Right cardiac atrium (tissue), 5 donors: Measurements from ENCODE around the gene TAS2R46. TPM values are rescaled to one million over a fixed set of nuclear protein-coding genes. Genes with fewer than 3 reads are reported as not detected.
"Not testable (repeated sequence)": the region's sequence is repeated elsewhere in the genome, so short reads cannot be mapped to it uniquely, and the experiment has no call there.

Experiments
- ATAC-seq, 2 donors: fragments of 200-7000 bp; cut with Tn5 transposase; one replicate each; pipeline versions ENCODE4 v1.8.0 to v1.9.1; 2020; ENCODE audit warnings: moderate library complexity in 2 of 2, mild to moderate bottlenecking in 1 of 2
- DNase-seq, 3 donors: peaks; one replicate each; pipeline ENCODE4 v3.0.0-alpha.2; 2020
- H3K27ac ChIP-seq: one replicate; pipeline ENCODE4 v1.5.1; 2013; ENCODE audit warnings: mild to moderate bottlenecking, low read length, control low read depth, moderate library complexity
- H3K27me3 ChIP-seq: one replicate; pipeline ENCODE4 v1.6.1; 2013; ENCODE audit not compliant: control insufficient read depth, insufficient read depth
- H3K4me1 ChIP-seq: one replicate; pipeline ENCODE4 v1.6.1; 2013; ENCODE audit warnings: low read length; ENCODE audit not compliant: control insufficient read depth, insufficient read depth
- H3K4me3 ChIP-seq: one replicate; pipeline ENCODE4 v1.5.1; 2013; ENCODE audit warnings: low read length, control low read depth
- H3K9me3 ChIP-seq: one replicate; pipeline ENCODE4 v1.6.1; 2013; ENCODE audit warnings: low read length; ENCODE audit not compliant: control insufficient read depth
- WGBS: extraction: QIAGEN DNeasy Blood & Tissue Kit; methylation state at CpG from one replicate; pipeline ENCODE4 v1.1.7; 2013; 5-methylcytosine and 5-hydroxymethylcytosine counted together
- intact Hi-C, 4 donors: fragments of 100-400 bp; cut with DNase I; formaldehyde crosslinking; loops; one replicate each; pipeline versions ENCODE4 v1.11.0 to v1.14.0; 2022 to 2023
- polyA plus RNA-seq: library from polyadenylated mRNA; stranded (reverse); fragments of 200-250 nt; gene quantifications from one replicate; pipeline ENCODE4 v1.2.3, GENCODE V29; 2013
- total RNA-seq, 4 donors: library from RNA; stranded (reverse); fragmentation: NEBNext Ultra II Directional; extraction: Animal tissue kit (Norgen Biotek cat#: 25700); gene quantifications; one replicate each; pipeline ENCODE4 v1.2.1, GENCODE V29; 2021
- donor health status: healthy with polysubstance abuse.
- donor health status: DM: no; HTN: yes; CAD: no.
- donor health status: DM: no; HTN: no; CAD: no.
- donor health status: DM: no; HTN: yes; CAD: no; lungs with severe emphysema.
- donor health status: DM: yes; HTN: yes; CAD: no.

The TAS2R46 gene
- total and polyA plus RNA-seq, 5 donors: 0.26 to 0.71 (median 0.53) TPM; not detected in 2

GRCh38 chr12:11040162-11040561 lies 21.9 kb downstream of the TAS2R46 start:
- Histone ChIP-seq H3K4me1 (no peaks in the 10 kb centered on the region), H3K9me3 (no peaks in the 10 kb centered on the region), H3K27ac (no peak overlapping the region), H3K27me3 (no peaks in the 10 kb centered on the region), H3K4me3 (no peak overlapping the region)
- 88% methylated on average over 1 of the region's 1 CpG for WGBS
- ATAC-seq (no peak), DNase-seq (no peak)
- intact Hi-C loops: no loop called here

- H3K9me3 ChIP-seq: no peaks in the 10 kb centered on the region
- DNase-seq (no peak), ATAC-seq (no peak)
- H3K4me3 ChIP-seq: no peak overlapping the region
- no peaks in the 10 kb centered on the region for H3K27me3 ChIP-seq
- 68% methylated on average over 3 of the region's 3 CpGs for WGBS
- no peak overlapping the region for H3K27ac ChIP-seq
- no peaks in the 10 kb centered on the region for H3K4me1 ChIP-seq
- intact Hi-C loops: loop anchor here in 1 of 4 donors (2.0 kb wide), 1 partner anchor 28 kb away; no protein-coding TSS in a partner anchor
Measured at GRCh38 chr12:11039171-11039570, 22.9 kb downstream of the TAS2R46 start.

- H3K27me3 ChIP-seq, H3K4me1 ChIP-seq, H3K9me3 ChIP-seq, intact Hi-C loops, DNase-seq, H3K4me3 ChIP-seq, ATAC-seq, H3K27ac ChIP-seq: not testable (repeated sequence)
- no CpG with 5 or more reads among the region's 3 CpGs for WGBS
Measured at GRCh38 chr12:11033959-11034358, 28.1 kb downstream of the TAS2R46 start.

GRCh38 chr12:11031307-11031706 lies 30.8 kb downstream of the TAS2R46 start, which contains the start of gene TAS2R31:
Gene TAS2R31, minus strand, starts transcription at chr12:11031407. Its CDS starts 72 bp downstream, at chr12:11031335.
- no peaks in the 10 kb centered on the region for H3K27me3 ChIP-seq
- intact Hi-C loops: no loop called here
- no peak for DNase-seq
- no peak within 1 kb of the TSS for H3K4me3 ChIP-seq
- no peak for ATAC-seq
- no peak within 1 kb of the TSS for H3K27ac ChIP-seq
- no peaks in the 10 kb centered on the region for H3K9me3 ChIP-seq
- WGBS: 97% methylated on average over 6 of the region's 6 CpGs
- peaks cover 2% of the 10 kb centered on the region for H3K4me1 ChIP-seq

GRCh38 chr12:11026118-11026517 lies 36.0 kb downstream of the TAS2R46 start:
- no peak for ATAC-seq
- intact Hi-C loops: no loop called here
- WGBS: 93% methylated on average over 6 of the region's 6 CpGs
- Histone ChIP-seq H3K9me3 (no peaks in the 10 kb centered on the region), H3K27ac (no peak overlapping the region), H3K4me1 (peaks cover 2% of the 10 kb centered on the region), H3K27me3 (no peaks in the 10 kb centered on the region), H3K4me3 (no peak overlapping the region)
- DNase-seq: no peak

- intact Hi-C loops: no loop called here
- no peaks in the 10 kb centered on the region for H3K27me3 ChIP-seq
- H3K9me3 ChIP-seq: no peaks in the 10 kb centered on the region
- no peak overlapping the region for H3K27ac ChIP-seq
- no peak for ATAC-seq
- 87% methylated on average over 2 of the region's 2 CpGs for WGBS
- no peak for DNase-seq
- H3K4me3 ChIP-seq: no peak overlapping the region
- peaks cover 2% of the 10 kb centered on the region for H3K4me1 ChIP-seq
Measured at GRCh38 chr12:11023387-11023786, 38.7 kb downstream of the TAS2R46 start.

- ATAC-seq: no peak
- H3K27ac ChIP-seq: no peak within 1 kb of the TSS
- intact Hi-C loops: no loop called here
- H3K27me3 ChIP-seq: no peaks in the 10 kb centered on the region
- H3K4me3 ChIP-seq: no peak within 1 kb of the TSS
- 94% methylated on average over 1 of the region's 1 CpG for WGBS
- H3K4me1 ChIP-seq: no peaks in the 10 kb centered on the region
- DNase-seq: no peak
- no peaks in the 10 kb centered on the region for H3K9me3 ChIP-seq
Measured at GRCh38 chr12:11022520-11022919, 39.6 kb downstream of the TAS2R46 start, which contains the start of gene TAS2R19. Gene TAS2R19, minus strand, starts transcription at chr12:11022620. Its CDS starts 49 bp downstream, at chr12:11022571.

GRCh38 chr12:11016937-11017336 lies 45.2 kb downstream of the TAS2R46 start:
- intact Hi-C loops: loop anchor here in 2 of 4 donors (5.0 to 10.0 kb wide), 2 partner anchors 55 to 58 kb away; no protein-coding TSS in a partner anchor
- DNase-seq: no peak
- no peaks in the 10 kb centered on the region for H3K4me1 ChIP-seq
- WGBS: 88% methylated on average over 1 of the region's 1 CpG
- no peak for ATAC-seq
- no peak overlapping the region for H3K4me3 ChIP-seq
- no peaks in the 10 kb centered on the region for H3K9me3 ChIP-seq
- no peaks in the 10 kb centered on the region for H3K27me3 ChIP-seq
- H3K27ac ChIP-seq: no peak overlapping the region

- intact Hi-C loops: loop anchor here in 2 of 4 donors (5.0 to 10.0 kb wide), 2 partner anchors 56 to 59 kb away; no protein-coding TSS in a partner anchor
- H3K9me3 ChIP-seq: no peaks in the 10 kb centered on the region
- H3K4me3 ChIP-seq: no peak overlapping the region
- H3K27me3 ChIP-seq: no peaks in the 10 kb centered on the region
- peak in 1 of 2 donors; percentile 14 for ATAC-seq
- no peaks in the 10 kb centered on the region for H3K4me1 ChIP-seq
- no peak overlapping the region for H3K27ac ChIP-seq
- WGBS: 85% methylated on average over 4 of the region's 4 CpGs
- no peak for DNase-seq
Measured at GRCh38 chr12:11015775-11016430, 46.2 kb downstream of the TAS2R46 start.

- DNase-seq (no peak), ATAC-seq (no peak)
- intact Hi-C loops: loop anchor here in 1 of 4 donors (10.0 kb wide), 1 partner anchor 61 kb away; no protein-coding TSS in a partner anchor
- Histone ChIP-seq H3K9me3 (no peaks in the 10 kb centered on the region), H3K4me1 (no peaks in the 10 kb centered on the region), H3K4me3 (no peak overlapping the region), H3K27ac (no peak overlapping the region), H3K27me3 (no peaks in the 10 kb centered on the region)
Measured at GRCh38 chr12:11014234-11014633, 47.9 kb downstream of the TAS2R46 start.
